Measurements from ENCODE around the gene PAK5.
"Not testable (repeated sequence)": the region's sequence is repeated elsewhere in the genome, so short reads cannot be mapped to it uniquely, and the experiment has no call there.

Gene PAK5

DNA sequence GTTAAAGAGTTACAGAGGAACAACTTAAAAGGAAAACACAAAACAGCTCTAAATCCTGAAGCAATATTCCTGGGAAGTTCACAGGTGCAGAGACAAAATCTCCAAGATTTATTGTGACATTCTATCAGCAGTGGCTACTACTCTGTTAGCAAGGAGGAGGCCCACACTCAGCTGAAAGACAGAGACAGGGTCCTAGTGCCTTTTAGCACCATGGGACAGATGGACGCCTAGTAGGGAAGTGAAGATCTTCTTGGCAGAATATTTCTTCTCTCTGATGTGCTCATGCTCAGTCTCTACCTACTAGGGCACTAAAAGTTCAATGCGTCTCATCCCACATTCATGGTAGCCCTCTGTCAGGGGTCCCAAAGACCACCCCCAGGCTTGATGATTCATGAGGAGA lies 191.1 kb downstream of the PAK5 start:
- H3K27me3 ChIP-seq (ENCODE audit: low read length), result no peaks in the 10 kb centered on the region
- H3K9me3 ChIP-seq (ENCODE audit: insufficient read depth, low read length), result no peaks in the 10 kb centered on the region
- no peaks in the 10 kb centered on the region for H3F3A ChIP-seq (ENCODE audit: insufficient read depth)
- H3K36me3 ChIP-seq (ENCODE audit: low read length), result no peaks in the 10 kb centered on the region
- no peak overlapping the region for H2AFZ ChIP-seq (ENCODE audit: low read depth, low read length, severe bottlenecking)
- no peaks in the 10 kb centered on the region for H3K9me2 ChIP-seq (replicated peaks; ENCODE audit: insufficient read depth, low read length)
- H3K4me2 ChIP-seq (ENCODE audit: low read depth, low read length, poor library complexity, severe bottlenecking), result no peak overlapping the region
- no peak overlapping the region for H3K4me3 ChIP-seq (ENCODE audit: insufficient read depth, low read length, poor library complexity, severe bottlenecking)
- H3K79me2 ChIP-seq (ENCODE audit: insufficient read depth, low read length), result no peaks in the 10 kb centered on the region
- H3K9ac ChIP-seq (ENCODE audit: low read length), result no peak overlapping the region
- no peak overlapping the region for H3K27ac ChIP-seq (ENCODE audit: low read depth, low read length)
- no peaks in the 10 kb centered on the region for H4K20me1 ChIP-seq (ENCODE audit: low read depth, low read length)
- TF ChIP-seq EZH2phosphoT487 (conservative IDR thresholded peaks at IDR 0.05; ENCODE audit: low read length), result no peak

GRCh38 chr20:9646375-9646774 lies 192.5 kb downstream of the PAK5 start:
- Histone ChIP-seq H3K36me3 (ENCODE audit: low read length) (no peaks in the 10 kb centered on the region), H3K9me3 (ENCODE audit: insufficient read depth, low read length) (no peaks in the 10 kb centered on the region), H3K9me2 (replicated peaks; ENCODE audit: insufficient read depth, low read length) (no peaks in the 10 kb centered on the region), H3K4me3 (ENCODE audit: insufficient read depth, low read length, poor library complexity, severe bottlenecking) (no peak overlapping the region), H3K9ac (ENCODE audit: low read length) (no peak overlapping the region), H3K27ac (ENCODE audit: low read depth, low read length) (no peak overlapping the region), H2AFZ (ENCODE audit: low read depth, low read length, severe bottlenecking) (no peak overlapping the region), H4K20me1 (ENCODE audit: low read depth, low read length) (no peaks in the 10 kb centered on the region), H3K79me2 (ENCODE audit: insufficient read depth, low read length) (no peaks in the 10 kb centered on the region), H3F3A (ENCODE audit: insufficient read depth) (no peaks in the 10 kb centered on the region), H3K27me3 (ENCODE audit: low read length) (no peaks in the 10 kb centered on the region), H3K4me2 (ENCODE audit: low read depth, low read length, poor library complexity, severe bottlenecking) (no peak overlapping the region)
- TF ChIP-seq EZH2phosphoT487 (conservative IDR thresholded peaks at IDR 0.05; ENCODE audit: low read length) (no peak), CTCF (IDR thresholded peaks at IDR 0.05; ENCODE audit: insufficient read depth, low read length, poor library complexity, severe bottlenecking) (no peak)

DNA sequence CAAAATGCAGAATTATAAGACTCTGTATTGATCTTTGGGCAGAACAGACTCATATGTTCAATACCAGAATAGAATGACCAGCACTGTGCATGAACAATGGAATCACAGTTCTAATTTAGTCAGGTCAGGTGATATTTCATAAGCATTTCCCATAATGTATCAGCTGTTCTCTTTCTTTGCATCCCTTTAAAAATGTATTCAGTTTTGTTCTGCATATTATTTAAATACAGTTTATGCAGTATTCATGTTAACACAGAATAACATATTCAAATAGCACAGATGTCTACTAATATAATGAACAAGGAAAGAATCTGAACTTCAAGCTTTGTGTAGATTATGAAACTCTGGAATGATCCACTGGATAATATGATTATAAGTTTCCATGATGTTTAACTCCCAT lies 196.0 kb downstream of the PAK5 start:
- Histone ChIP-seq H3K4me3 (ENCODE audit: insufficient read depth, low read length, poor library complexity, severe bottlenecking) (no peak overlapping the region), H3F3A (ENCODE audit: insufficient read depth) (no peaks in the 10 kb centered on the region), H3K9me2 (replicated peaks; ENCODE audit: insufficient read depth, low read length) (no peaks in the 10 kb centered on the region), H3K27ac (ENCODE audit: low read depth, low read length) (no peak overlapping the region), H3K9me3 (ENCODE audit: insufficient read depth, low read length) (no peaks in the 10 kb centered on the region), H3K79me2 (ENCODE audit: insufficient read depth, low read length) (no peaks in the 10 kb centered on the region), H3K9ac (ENCODE audit: low read length) (no peak overlapping the region), H3K27me3 (ENCODE audit: low read length) (no peaks in the 10 kb centered on the region), H3K4me2 (ENCODE audit: low read depth, low read length, poor library complexity, severe bottlenecking) (no peak overlapping the region), H2AFZ (ENCODE audit: low read depth, low read length, severe bottlenecking) (no peak overlapping the region), H4K20me1 (ENCODE audit: low read depth, low read length) (no peaks in the 10 kb centered on the region), H3K36me3 (ENCODE audit: low read length) (no peaks in the 10 kb centered on the region)
- TF ChIP-seq EZH2phosphoT487 (conservative IDR thresholded peaks at IDR 0.05; ENCODE audit: low read length) (no peak), CTCF (IDR thresholded peaks at IDR 0.05; ENCODE audit: insufficient read depth, low read length, poor library complexity, severe bottlenecking) (no peak)

DNA sequence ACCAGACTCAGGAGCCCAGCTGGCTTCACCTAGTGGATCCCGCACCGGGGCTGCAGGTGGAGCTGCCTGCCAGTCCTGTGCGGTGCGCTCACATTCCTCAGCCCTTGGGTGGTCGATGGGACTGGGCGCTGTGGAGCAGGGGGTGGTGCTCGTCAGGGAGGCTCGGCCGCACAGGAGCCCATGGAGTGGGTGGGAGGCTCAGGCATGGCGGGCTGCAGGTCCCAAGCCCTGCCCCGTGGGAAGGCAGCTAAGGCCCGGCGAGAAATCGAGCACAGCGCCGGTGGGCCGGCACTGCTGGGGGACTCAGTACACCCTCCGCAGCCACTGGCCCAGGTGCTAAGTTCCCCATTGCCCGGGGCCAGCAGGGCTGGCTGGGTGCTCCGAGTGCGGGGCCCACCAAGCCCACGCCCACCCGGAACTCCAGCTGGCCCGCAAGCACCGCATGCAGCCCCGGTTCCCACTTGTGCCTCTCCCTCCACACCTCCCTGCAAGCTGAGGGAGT lies 197.3 kb downstream of the PAK5 start:
- not testable (repeated sequence) for H3K4me2 ChIP-seq (ENCODE audit: low read depth, low read length, poor library complexity, severe bottlenecking); H3K9ac ChIP-seq (ENCODE audit: low read length); H3K4me3 ChIP-seq (ENCODE audit: insufficient read depth, low read length, poor library complexity, severe bottlenecking); H3K79me2 ChIP-seq (ENCODE audit: insufficient read depth, low read length); H4K20me1 ChIP-seq (ENCODE audit: low read depth, low read length); H3K27ac ChIP-seq (ENCODE audit: low read depth, low read length); H3K36me3 ChIP-seq (ENCODE audit: low read length); H3K9me3 ChIP-seq (ENCODE audit: insufficient read depth, low read length); H2AFZ ChIP-seq (ENCODE audit: low read depth, low read length, severe bottlenecking); H3F3A ChIP-seq (ENCODE audit: insufficient read depth); H3K9me2 ChIP-seq (replicated peaks; ENCODE audit: insufficient read depth, low read length); H3K27me3 ChIP-seq (ENCODE audit: low read length)

Data from SU-DHL-6 (cell line).